GM23338 (cell line): ENCODE measurements around the gene ENTPD1. TPM values are rescaled to one million over a fixed set of nuclear protein-coding genes. Genes with fewer than 3 reads are reported as not detected.

Experiments
- ATAC-seq: fragments of 200-7000 bp; cut with Tn5 transposase; 3 replicates; pipeline ENCODE4 v1.9.1; 2020
- DNase-seq: peaks from one replicate; pipeline ENCODE4 v3.0.0-alpha.2; 2015; ENCODE audit warnings: low spot score
- H2AFZ ChIP-seq: fragments of 200-600 bp; sonication (generic); 2 replicates; pipeline ENCODE4 v1.8.0; 2016; ENCODE audit warnings: antibody characterized with exemption, mild to moderate bottlenecking, moderate library complexity
- H3F3A ChIP-seq: fragments of 200-600 bp; sonication (generic); replicated peaks from 2 replicates; pipeline ENCODE4 v1.8.0; 2017; ENCODE audit warnings: antibody characterized with exemption, mixed run types, low read depth
- H3K27ac ChIP-seq: fragments of 200-600 bp; sonication (generic); 2 replicates; pipeline ENCODE4 v1.6.1; 2016; ENCODE audit warnings: low read depth
- H3K27me3 ChIP-seq: fragments of 200-600 bp; sonication (generic); 2 replicates; pipeline ENCODE4 v1.8.0; 2016; ENCODE audit warnings: mild to moderate bottlenecking, mixed run types, moderate library complexity; ENCODE audit not compliant: insufficient read depth
- H3K36me3 ChIP-seq: fragments of 200-600 bp; sonication (generic); 2 replicates; pipeline ENCODE4 v1.8.0; 2016; ENCODE audit warnings: mild to moderate bottlenecking; ENCODE audit not compliant: insufficient read depth
- H3K4me1 ChIP-seq: fragments of 200-600 bp; sonication (generic); 2 replicates; pipeline ENCODE4 v1.8.0; 2016; ENCODE audit warnings: mild to moderate bottlenecking, moderate library complexity; ENCODE audit not compliant: insufficient read depth
- H3K4me2 ChIP-seq: fragments of 200-600 bp; sonication (generic); 2 replicates; pipeline ENCODE4 v1.7.1; 2017; ENCODE audit warnings: mixed run types
- H3K4me3 ChIP-seq: fragments of 200-600 bp; sonication (generic); 2 replicates; pipeline ENCODE4 v1.6.1; 2016; ENCODE audit warnings: mixed run types
- H3K79me2 ChIP-seq: fragments of 200-600 bp; sonication (generic); replicated peaks from 2 replicates; pipeline ENCODE4 v1.8.0; 2017; ENCODE audit warnings: mild to moderate bottlenecking; ENCODE audit not compliant: insufficient read depth
- H3K9me2 ChIP-seq: fragments of 200-600 bp; sonication (generic); 2 replicates; pipeline ENCODE4 v1.8.0; 2017; ENCODE audit not compliant: insufficient read depth
- H4K20me1 ChIP-seq: fragments of 200-600 bp; sonication (generic); replicated peaks from 2 replicates; pipeline ENCODE4 v1.8.0; 2017; ENCODE audit warnings: mild to moderate bottlenecking; ENCODE audit not compliant: insufficient read depth
- H3K27ac Mint-ChIP-seq: 2 replicates; pipeline ENCODE4 v1.8.0; 2020; ENCODE audit warnings: inconsistent platforms, mild to moderate bottlenecking, moderate library complexity, mixed read lengths
- H3K27me3 Mint-ChIP-seq: 3 replicates; pipeline ENCODE4 v1.8.0; 2022; ENCODE audit warnings: low read depth, mild to moderate bottlenecking, moderate library complexity, mixed read lengths, inconsistent platforms; ENCODE audit not compliant: insufficient read depth, poor library complexity
- H3K36me3 Mint-ChIP-seq: 3 replicates; pipeline ENCODE4 v1.8.0; 2021; ENCODE audit warnings: low read depth, mild to moderate bottlenecking, inconsistent platforms, moderate library complexity, mixed read lengths
- H3K4me1 Mint-ChIP-seq: 3 replicates; pipeline ENCODE4 v1.8.0; 2020; ENCODE audit warnings: mild to moderate bottlenecking, inconsistent platforms, mixed read lengths
- H3K4me3 Mint-ChIP-seq: 3 replicates; pipeline ENCODE4 v1.8.0; 2021; ENCODE audit warnings: moderate library complexity, mild to moderate bottlenecking, inconsistent platforms, mixed read lengths
- H3K9me3 Mint-ChIP-seq: 3 replicates; pipeline ENCODE4 v1.8.0; 2020; ENCODE audit warnings: moderate library complexity, mild to moderate bottlenecking, inconsistent platforms, mixed read lengths
- CREB1 ChIP-seq: fragments of 250-450 bp; sonication (Bioruptor Pico); IDR thresholded peaks from 2 replicates; pipeline ENCODE4 v1.5.0; 2020; ENCODE audit warnings: low read depth, mild to moderate bottlenecking, moderate library complexity
- EZH2 ChIP-seq: fragments of 200-600 bp; sonication (generic); IDR thresholded peaks from one replicate; pipeline ENCODE4 v1.8.0; 2017; ENCODE audit warnings: antibody characterized with exemption, mild to moderate bottlenecking, low read depth; ENCODE audit not compliant: unreplicated experiment
- EZH2phosphoT487 ChIP-seq: fragments of 200-600 bp; sonication (generic); IDR thresholded peaks from one replicate; pipeline ENCODE4 v1.8.1; 2018; ENCODE audit warnings: antibody characterized with exemption; ENCODE audit not compliant: unreplicated experiment
- JUNB ChIP-seq: IDR thresholded peaks from one replicate; pipeline ENCODE4 v1.6.1; 2016; ENCODE audit warnings: antibody characterized with exemption; ENCODE audit not compliant: unreplicated experiment
- NANOG ChIP-seq: IDR thresholded peaks from 2 replicates; pipeline ENCODE4 v1.6.1; 2016; ENCODE audit warnings: antibody characterized with exemption, borderline replicate concordance
- STAT1 ChIP-seq: IDR thresholded peaks from one replicate; pipeline ENCODE4 v1.6.1; 2016; ENCODE audit warnings: antibody characterized with exemption; ENCODE audit not compliant: unreplicated experiment
- ZNF114 ChIP-seq: fragments of 250-450 bp; sonication (Bioruptor Pico); IDR thresholded peaks from 2 replicates; pipeline ENCODE4 v1.5.0; 2020; ENCODE audit warnings: mild to moderate bottlenecking, moderate library complexity
- ZNF331 ChIP-seq: fragments of 250-450 bp; sonication (Bioruptor Pico); IDR thresholded peaks from 2 replicates; pipeline ENCODE4 v1.5.0; 2020; ENCODE audit warnings: low read depth, mild to moderate bottlenecking, moderate library complexity
- ZNF462 ChIP-seq: fragments of 250-450 bp; sonication (Bioruptor Pico); IDR thresholded peaks from 2 replicates; pipeline ENCODE4 v1.5.0; 2020; ENCODE audit warnings: mild to moderate bottlenecking, moderate library complexity
- polyA plus RNA-seq: library from polyadenylated mRNA; unstranded; fragments of >200 nt; fragmentation: Nextera tagmentation; extraction: Ambion mirVana; gene quantifications from 2 replicates; pipeline ENCODE4 v1.2.1, GENCODE V29; 2016
- total RNA-seq: library from RNA; depleted of rRNA; stranded (reverse); fragments of >200 nt; shearing (Covaris generic); gene quantifications from 2 replicates; pipeline ENCODE4 v1.2.3, GENCODE V29; 2014

The ENTPD1 gene
- total and polyA plus RNA-seq, 2 experiments from 2014 or later: 2.3 to 3.6 TPM

- TF ChIP-seq ZNF462: no peak
Observed at GRCh38 chr10:95866467-95866842, 110.5 kb downstream of the ENTPD1 start (continued).

GRCh38 chr10:95867866-95868265 lies 111.9 kb downstream of the ENTPD1 start:
- DNase-seq (no peak), ATAC-seq (no peak)
- H3K4me3 Mint-ChIP-seq: no peak overlapping the region
- Histone ChIP-seq H2AFZ (no peak overlapping the region), H3K27me3 (no peaks in the 10 kb centered on the region), H3K4me1 (no peaks in the 10 kb centered on the region), H3K9me2 (no peaks in the 10 kb centered on the region), H4K20me1 (no peaks in the 10 kb centered on the region), H3K4me3 (no peak overlapping the region), H3K4me2 (no peak overlapping the region), H3K36me3 (no peaks in the 10 kb centered on the region), H3F3A (no peaks in the 10 kb centered on the region), H3K27ac (no peak overlapping the region), H3K79me2 (no peaks in the 10 kb centered on the region)
- H3K27ac Mint-ChIP-seq: no peak overlapping the region
- H3K4me1 Mint-ChIP-seq: no peaks in the 10 kb centered on the region
- H3K9me3 Mint-ChIP-seq: no peaks in the 10 kb centered on the region
- peaks cover 4% of the 10 kb centered on the region; the same call in 1 of the 3 replicates for H3K36me3 Mint-ChIP-seq
- H3K27me3 Mint-ChIP-seq: peaks cover 2% of the 10 kb centered on the region
- TF ChIP-seq ZNF114: no peak
- TF ChIP-seq EZH2: no peak
- no peak for TF ChIP-seq ZNF462
- no peak for TF ChIP-seq EZH2phosphoT487
- TF ChIP-seq CREB1 (CRISPR knock-in tag): no peak
- no peak for TF ChIP-seq NANOG
- no peak for TF ChIP-seq ZNF331 (CRISPR knock-in tag)
- no peak for TF ChIP-seq JUNB
- TF ChIP-seq STAT1: no peak
